ENCODE results near the gene SENP5. TPM values are rescaled to one million over a fixed set of nuclear protein-coding genes. Genes with fewer than 3 reads are reported as not detected.
A peak's percentile ranks its signal among the peaks of the same experiment; 100 is the strongest.
"Not testable (repeated sequence)": the region's sequence is repeated elsewhere in the genome, so short reads cannot be mapped to it uniquely, and the experiment has no call there.

Gene SENP5
- total and polyA plus RNA-seq, 9 of the 15 experiments (the other 6 are each of a cell fraction or from before 2014, with no cell fraction given), result 18.3 to 59.7 (median 35.8) TPM

DNA sequence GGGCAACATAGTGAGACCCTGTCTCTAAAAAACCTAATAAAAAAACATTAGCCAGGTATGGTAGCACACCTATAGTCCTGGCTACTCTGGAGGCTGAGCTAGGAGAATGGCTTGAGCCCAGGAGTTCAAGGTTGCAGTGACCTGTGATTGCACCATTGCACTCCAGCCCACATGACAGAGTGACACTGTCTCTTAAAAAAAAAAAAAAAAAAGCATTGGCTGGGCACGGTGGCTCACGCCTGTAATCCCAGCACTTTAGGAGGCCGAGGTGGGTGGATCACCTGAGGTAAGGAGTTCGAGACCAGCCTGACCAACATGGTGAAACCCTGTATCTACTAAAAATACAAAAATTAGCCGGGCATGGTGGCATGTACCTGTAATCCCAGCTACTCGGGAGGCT lies 28.4 kb upstream of the SENP5 start:
- H3K27me3 ChIP-seq (ENCODE audit: control insufficient read depth in 2 of 2, insufficient read depth in 2 of 2, low read length in 2 of 2); H4K20me1 ChIP-seq (replicated peaks; ENCODE audit: control insufficient read depth, insufficient read depth, low read length); CTCF ChIA-PET (ENCODE audit: low intra/inter-chr PET ratio); H3K4me2 ChIP-seq (ENCODE audit: insufficient read depth, low read length); DNase-seq (ENCODE audit: extremely low read depth in 1 of 4, low spot score in 3 of 4); H3K79me2 ChIP-seq (ENCODE audit: control insufficient read depth, insufficient read depth, low read length); H3K9me3 ChIP-seq (replicated peaks; ENCODE audit: control insufficient read depth, insufficient read depth, low read depth, low read length); H3K9me1 ChIP-seq (ENCODE audit: control insufficient read depth, insufficient read depth, low read length); ATAC-seq; H3K36me3 ChIP-seq (ENCODE audit: control insufficient read depth, insufficient read depth, low read length); H3K4me3 ChIP-seq; H3K9ac ChIP-seq (ENCODE audit: insufficient read depth in 1 of 2, low read depth in 2 of 2, low read length in 2 of 2); H3K27ac ChIP-seq (ENCODE audit: extremely low read depth, low read depth, low read length); BruUV-seq (replicated peaks); in situ Hi-C loops (cut with MboI); FAIRE-seq; H2AFZ ChIP-seq (ENCODE audit: low read depth, low read length): not testable (repeated sequence)
- TF ChIP-seq CEBPB (tag; IDR thresholded peaks at IDR 0.05), result peak; percentile 42; the same call in 1 of the 2 replicates
- 74% methylated on average over 4 of the region's 6 CpGs for WGBS (ENCODE audit: insufficient coverage, low coverage, missing lambda C conversion rate)
- intact Hi-C loops (cut with micrococcal nuclease), result loop anchor here (5.0 kb wide), 1 partner anchor 232 kb away; no protein-coding TSS in a partner anchor
- H3K4me1 ChIP-seq (replicated peaks in 1 of 2; ENCODE audit: control insufficient read depth in 2 of 2, insufficient read depth in 2 of 2, low read length in 2 of 2), result peaks cover 11 to 22% of the 10 kb centered on the region in 2 experiments
- POLR2A ChIA-PET, result interaction anchor here (0.6 to 0.8 kb wide), 2 partner anchors 132 to 327 kb away, joined by 3 read pairs; no protein-coding TSS in a partner anchor

DNA sequence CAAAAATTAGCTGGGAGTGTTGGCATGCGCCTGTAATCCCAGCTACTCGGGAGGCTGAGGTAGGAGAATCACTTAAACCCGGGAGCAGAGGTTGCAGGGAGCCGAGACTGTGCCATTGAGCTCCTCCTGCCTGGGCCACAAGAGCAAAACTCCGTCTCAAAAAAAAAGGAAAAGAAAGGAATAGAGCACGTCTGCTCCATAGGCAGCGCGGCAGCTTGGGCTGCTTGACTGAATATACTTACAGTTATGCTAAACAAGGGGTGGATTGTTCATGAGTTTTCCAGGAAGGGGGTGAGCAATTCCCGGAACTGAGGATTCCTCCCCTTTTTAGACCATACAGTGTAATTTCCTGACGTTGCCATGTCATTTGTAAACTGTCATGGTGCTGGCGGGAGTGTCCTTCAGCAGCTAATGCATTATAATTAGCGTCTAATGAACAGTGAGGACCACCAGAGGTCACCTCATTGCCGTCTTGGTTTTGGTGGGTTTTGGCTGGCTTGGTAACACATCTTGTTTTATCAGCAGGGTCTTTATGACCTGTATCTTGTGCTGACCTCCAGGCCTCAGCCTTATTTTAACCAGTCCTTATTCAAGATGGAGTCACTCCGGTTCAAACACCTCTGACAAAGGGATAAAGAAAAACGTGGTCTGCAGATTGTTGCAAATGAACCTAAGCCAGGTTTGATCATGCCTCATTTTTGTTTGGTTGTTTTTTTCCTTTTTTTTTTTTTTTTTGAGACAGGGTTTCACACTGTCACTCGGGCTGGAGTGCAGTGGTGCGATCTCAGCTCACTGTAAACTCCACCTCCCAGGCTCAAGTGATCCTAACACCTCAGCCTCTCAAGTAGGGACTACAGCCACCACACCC lies 24.9 kb upstream of the SENP5 start:
- Histone ChIP-seq H4K20me1 (replicated peaks; ENCODE audit: control insufficient read depth, insufficient read depth, low read length) (no peaks in the 10 kb centered on the region), H3K9me3 (replicated peaks; ENCODE audit: control insufficient read depth, insufficient read depth, low read depth, low read length) (no peaks in the 10 kb centered on the region), H3K4me1 (replicated peaks in 1 of 2; ENCODE audit: control insufficient read depth in 2 of 2, insufficient read depth in 2 of 2, low read length in 2 of 2) (peaks cover 11 to 23% of the 10 kb centered on the region in 2 experiments), H3K27ac (ENCODE audit: extremely low read depth, low read depth, low read length) (peak overlapping the region; percentile 90), H3K36me3 (ENCODE audit: control insufficient read depth, insufficient read depth, low read length) (no peaks in the 10 kb centered on the region), H3K9me1 (ENCODE audit: control insufficient read depth, insufficient read depth, low read length) (no peaks in the 10 kb centered on the region), H3K79me2 (ENCODE audit: control insufficient read depth, insufficient read depth, low read length) (no peaks in the 10 kb centered on the region), H2AFZ (ENCODE audit: low read depth, low read length) (peak overlapping the region; percentile 95), H3K27me3 (ENCODE audit: control insufficient read depth in 2 of 2, insufficient read depth in 2 of 2, low read length in 2 of 2) (no peaks in the 10 kb centered on the region), H3K9ac (ENCODE audit: insufficient read depth in 1 of 2, low read depth in 2 of 2, low read length in 2 of 2) (peak overlapping the region; percentile 67 to 83; a peak in 3 of 4 replicates), H3K4me3 (peak overlapping the region; percentile 36), H3K4me2 (ENCODE audit: insufficient read depth, low read length) (peak overlapping the region; percentile 78)
- FAIRE-seq, result peak; percentile 94
- BruUV-seq (replicated peaks), result TSS peak; percentile 85
- CTCF ChIA-PET (ENCODE audit: low intra/inter-chr PET ratio), result interaction anchor here (0.9 kb wide), 1 partner anchor 99 kb away, joined by 4 read pairs; no protein-coding TSS in a partner anchor
- intact Hi-C loops (cut with micrococcal nuclease) (loop anchor here (2.0 kb wide), 1 partner anchor 100 kb away; the partner anchor contains the start of gene NCBP2), in situ Hi-C loops (cut with MboI) (no loop called here)
- POLR2A ChIA-PET, result interaction anchor here (0.8 to 1.7 kb wide), 8 partner anchors 9 to 314 kb away, joined by 3 to 9 read pairs (median 4); partner anchors contain the start of genes NCBP2 and SENP5
- peak; percentile 85 for ATAC-seq
- DNase-seq (ENCODE audit: extremely low read depth in 1 of 4, low spot score in 3 of 4), result peak; percentile 25 to 96 (median 42)
- WGBS (ENCODE audit: insufficient coverage, low coverage, missing lambda C conversion rate), result 2% methylated on average over 15 of the region's 17 CpGs
- TF ChIP-seq, protein P1, sequence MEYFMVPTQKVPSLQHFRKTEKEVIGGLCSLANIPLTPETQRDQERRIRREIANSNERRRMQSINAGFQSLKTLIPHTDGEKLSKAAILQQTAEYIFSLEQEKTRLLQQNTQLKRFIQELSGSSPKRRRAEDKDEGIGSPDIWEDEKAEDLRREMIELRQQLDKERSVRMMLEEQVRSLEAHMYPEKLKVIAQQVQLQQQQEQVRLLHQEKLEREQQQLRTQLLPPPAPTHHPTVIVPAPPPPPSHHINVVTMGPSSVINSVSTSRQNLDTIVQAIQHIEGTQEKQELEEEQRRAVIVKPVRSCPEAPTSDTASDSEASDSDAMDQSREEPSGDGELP (CRISPR knock-in tag; IDR thresholded peaks at IDR 0.05; ENCODE audit: borderline replicate concordance), result no peak
- no peak for TF ChIP-seq NCOA4 (IDR thresholded peaks at IDR 0.05; ENCODE audit: partially characterized antibody)
- TF ChIP-seq NONO (IDR thresholded peaks at IDR 0.05; ENCODE audit: low read depth in 2 of 2, low read length in 1 of 2), result 0 out of 4 replicates have a peak, but pooled peaks of 1 of the 2 experiments have one; percentile 49
- no peak for TF ChIP-seq IRF2 (CRISPR knock-in tag; IDR thresholded peaks at IDR 0.05)
- TF ChIP-seq ETV1 (tag; conservative IDR thresholded peaks at IDR 0.05; ENCODE audit: low read depth), result peak; percentile 99
- TF ChIP-seq, protein P2, sequence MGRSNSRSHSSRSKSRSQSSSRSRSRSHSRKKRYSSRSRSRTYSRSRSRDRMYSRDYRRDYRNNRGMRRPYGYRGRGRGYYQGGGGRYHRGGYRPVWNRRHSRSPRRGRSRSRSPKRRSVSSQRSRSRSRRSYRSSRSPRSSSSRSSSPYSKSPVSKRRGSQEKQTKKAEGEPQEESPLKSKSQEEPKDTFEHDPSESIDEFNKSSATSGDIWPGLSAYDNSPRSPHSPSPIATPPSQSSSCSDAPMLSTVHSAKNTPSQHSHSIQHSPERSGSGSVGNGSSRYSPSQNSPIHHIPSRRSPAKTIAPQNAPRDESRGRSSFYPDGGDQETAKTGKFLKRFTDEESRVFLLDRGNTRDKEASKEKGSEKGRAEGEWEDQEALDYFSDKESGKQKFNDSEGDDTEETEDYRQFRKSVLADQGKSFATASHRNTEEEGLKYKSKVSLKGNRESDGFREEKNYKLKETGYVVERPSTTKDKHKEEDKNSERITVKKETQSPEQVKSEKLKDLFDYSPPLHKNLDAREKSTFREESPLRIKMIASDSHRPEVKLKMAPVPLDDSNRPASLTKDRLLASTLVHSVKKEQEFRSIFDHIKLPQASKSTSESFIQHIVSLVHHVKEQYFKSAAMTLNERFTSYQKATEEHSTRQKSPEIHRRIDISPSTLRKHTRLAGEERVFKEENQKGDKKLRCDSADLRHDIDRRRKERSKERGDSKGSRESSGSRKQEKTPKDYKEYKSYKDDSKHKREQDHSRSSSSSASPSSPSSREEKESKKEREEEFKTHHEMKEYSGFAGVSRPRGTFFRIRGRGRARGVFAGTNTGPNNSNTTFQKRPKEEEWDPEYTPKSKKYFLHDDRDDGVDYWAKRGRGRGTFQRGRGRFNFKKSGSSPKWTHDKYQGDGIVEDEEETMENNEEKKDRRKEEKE (IDR thresholded peaks at IDR 0.05; ENCODE audit: borderline replicate concordance in 1 of 2, control insufficient read depth in 1 of 2, low read depth in 2 of 2, low read length in 1 of 2), result no peak
- TF ChIP-seq HMG20B (CRISPR knock-in tag; IDR thresholded peaks at IDR 0.05), result peak; percentile 96

Measured in K562 (cell line).